GM21529 (cell line): Measurements from ENCODE around the gene MICB.
"Not testable (repeated sequence)": the region's sequence is repeated elsewhere in the genome, so short reads cannot be mapped to it uniquely, and the experiment has no call there.

Source experiments
- ATAC-seq: cut with Tn5 transposase; IDR thresholded peaks from one replicate; pipeline ENCODE4 v1.9.1; 2021; ENCODE audit not compliant: unreplicated experiment

Gene MICB

DNA sequence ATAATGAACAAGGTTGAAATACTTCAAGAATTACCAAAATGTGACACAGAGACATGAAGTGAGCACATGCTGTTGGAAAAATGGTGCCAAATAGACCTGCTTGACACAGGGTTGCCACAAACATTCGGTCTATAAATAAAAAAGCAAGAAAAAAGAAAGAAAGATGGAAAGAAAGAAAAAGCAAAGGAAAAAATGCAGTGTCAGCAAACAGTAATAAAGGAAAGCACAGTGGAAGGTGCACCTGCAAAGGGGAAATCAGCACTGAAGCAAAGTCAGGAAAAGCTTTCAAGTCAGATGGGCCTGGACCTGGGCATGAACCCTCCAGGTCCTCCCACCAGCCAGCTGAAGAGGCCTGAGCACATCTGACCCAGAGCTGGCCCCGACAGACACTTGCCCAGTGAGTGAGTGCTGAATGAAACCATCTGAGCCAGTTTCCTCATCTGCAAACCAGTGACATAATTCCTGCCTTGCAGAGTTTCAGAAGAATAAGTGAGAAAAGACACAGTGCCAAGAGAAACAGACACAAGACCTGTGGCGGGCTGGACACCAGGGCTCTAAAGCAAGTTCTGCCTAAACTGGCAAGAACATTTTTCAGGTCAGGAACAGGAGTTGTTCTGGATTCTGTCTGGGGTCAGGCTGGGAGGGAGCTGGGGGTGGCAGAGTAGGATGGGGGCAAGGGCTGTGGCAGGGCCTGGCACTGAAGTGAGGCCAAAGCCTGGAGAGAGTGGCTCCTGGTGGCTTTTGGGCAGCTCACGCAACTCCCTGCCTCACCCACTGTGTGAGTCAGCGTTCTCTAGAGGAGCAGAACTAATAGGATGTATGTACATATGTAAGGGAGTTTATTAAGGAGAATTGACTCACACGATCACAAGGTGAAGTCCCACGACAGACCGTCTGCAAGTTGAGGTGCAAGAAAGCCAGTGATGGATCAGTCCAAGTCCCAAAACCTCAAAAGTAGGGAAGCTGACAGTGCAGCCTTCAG, 23.9 kb upstream of the MICB start:
- ATAC-seq = no peak

DNA sequence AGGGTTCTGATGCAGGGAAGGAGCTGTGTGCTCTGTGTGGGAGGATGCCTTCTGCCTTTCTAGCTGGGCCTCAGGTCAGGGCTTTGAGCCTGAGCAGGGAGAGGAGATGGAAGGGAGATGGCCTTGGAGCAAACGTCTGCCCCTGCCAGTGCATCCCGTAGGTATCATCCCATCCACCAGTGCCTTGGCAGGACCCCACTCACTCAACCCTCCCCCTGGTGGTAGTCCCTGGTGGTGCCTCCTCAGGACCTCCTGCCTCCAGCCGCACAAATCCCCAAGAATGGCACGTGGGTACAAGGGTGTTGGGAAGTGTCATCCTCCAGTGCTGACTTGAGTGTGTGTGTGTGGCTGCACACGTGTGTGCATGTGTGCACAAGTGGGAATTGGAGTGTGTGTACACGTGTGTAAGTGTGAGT, 23.1 kb upstream of the MICB start:
- no peak for ATAC-seq

DNA sequence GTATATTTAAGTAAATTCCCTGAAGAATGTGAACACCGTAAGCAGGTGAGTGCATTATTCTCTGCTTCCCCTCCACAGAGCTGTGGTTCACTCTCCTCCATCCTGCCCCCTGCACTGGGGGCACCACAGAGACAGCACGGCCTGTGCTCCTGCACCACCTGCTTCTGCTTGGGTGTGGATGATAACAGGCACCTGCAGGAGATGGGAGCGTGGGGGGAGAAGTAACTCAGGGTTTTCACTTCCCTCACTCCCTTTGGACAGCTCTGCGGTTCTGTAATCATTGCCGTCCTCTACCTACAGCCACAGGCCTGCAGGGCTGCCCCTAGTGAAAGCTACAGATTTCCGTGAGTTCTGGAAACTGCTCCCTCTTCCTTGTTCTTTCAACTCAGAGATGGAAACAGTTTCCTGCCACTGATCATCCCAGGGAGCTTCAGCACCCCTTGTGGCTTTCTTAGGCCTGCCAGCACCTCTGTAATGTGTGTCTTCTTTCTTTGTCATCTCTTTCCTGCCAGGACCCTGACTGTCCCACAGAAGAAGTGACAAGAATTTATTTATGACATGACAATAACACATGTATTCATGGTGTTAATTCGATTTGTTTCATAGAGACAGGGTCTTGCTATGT, 21.3 kb upstream of the MICB start:
- no peak for ATAC-seq

DNA sequence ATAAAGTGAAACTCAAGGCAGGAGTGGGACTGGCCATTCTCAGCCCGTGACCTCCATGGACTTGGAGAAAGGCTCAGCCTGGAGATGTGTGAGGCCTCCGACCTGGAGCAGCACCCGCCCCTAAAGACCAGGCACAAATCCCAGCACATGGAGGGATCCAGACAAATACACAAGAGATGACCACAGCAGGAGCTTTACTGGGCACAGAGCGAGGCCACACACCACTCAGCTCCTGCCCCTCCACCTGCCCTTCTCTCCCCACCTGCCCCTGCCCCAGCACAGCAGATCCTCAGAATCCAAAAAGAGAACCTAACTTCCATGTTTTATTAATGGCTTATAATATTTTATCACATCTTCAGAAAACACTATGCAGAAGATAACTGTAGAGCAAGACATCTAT, 20.4 kb upstream of the MICB start:
- no peak for ATAC-seq

DNA sequence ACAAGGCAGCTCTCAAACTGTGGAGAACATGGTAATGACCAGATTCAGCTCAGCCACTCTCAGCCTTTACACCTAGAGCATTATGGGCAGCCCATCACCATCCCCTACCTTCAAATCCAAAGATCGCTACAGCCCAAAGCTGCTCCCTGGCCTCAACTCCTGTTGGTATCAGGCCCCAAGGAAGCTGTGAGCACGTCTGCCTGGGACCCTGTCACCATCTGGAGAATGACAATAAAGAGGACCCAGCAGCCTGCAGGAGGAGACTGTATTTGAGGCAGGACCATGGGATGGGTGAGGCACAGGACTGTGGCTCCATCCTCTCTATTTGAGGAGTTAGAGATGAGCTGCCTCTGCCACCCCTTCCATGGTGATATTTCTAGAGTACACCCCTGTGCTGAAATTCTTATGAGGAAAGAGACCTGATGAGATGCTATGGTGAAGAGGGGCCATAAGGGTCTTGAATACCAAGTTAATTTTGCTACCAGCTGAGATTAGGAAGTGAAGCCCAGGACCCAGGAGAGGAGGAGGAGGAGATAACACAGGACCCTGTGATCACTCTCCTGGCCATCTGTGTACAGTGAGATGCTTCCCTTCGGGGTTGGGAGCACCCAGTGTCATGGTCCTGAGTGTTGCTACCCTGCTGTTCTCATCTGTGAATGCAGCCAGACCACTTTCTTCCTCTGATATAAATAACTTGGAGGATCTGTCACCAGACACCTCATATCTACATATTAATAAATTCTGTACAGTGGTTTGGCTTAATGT, 19.6 kb upstream of the MICB start:
- ATAC-seq = no peak

DNA sequence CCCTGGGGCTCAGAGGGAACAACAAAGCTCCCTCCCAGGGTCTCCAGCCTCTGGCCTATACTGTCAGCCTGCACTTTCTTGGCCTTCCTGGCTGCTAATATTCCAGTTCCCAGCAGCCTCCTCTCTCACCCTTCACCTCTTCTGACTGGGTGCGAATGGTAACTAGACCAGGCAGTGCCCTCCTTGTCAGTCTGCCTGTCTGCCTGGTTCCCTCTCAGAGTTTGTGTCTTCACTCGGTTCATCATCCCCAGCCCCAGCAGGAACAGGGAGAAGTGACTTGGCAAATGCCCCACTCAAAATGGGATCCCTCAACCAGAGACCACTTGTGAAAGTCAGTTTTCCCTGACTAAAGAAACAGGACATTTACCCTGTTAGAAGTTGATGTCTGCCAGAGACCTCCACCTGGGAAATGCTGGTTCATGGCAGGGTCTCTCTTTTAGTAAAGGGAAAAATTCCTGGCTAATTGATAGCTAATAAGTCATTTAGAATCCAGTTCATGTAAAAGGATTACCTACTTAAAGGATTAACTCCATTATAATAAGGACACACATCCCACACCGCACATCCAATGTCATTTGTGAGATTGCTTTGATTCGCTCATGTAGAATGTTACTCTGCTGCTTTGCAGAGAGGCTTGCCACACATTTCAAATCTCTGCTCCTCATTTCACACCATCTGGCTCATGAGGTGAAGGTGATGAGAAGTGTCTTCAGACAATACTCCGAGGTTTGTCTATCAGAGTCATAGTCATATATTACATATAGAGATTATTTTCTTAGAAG, 18.6 kb upstream of the MICB start:
- ATAC-seq = no peak

DNA sequence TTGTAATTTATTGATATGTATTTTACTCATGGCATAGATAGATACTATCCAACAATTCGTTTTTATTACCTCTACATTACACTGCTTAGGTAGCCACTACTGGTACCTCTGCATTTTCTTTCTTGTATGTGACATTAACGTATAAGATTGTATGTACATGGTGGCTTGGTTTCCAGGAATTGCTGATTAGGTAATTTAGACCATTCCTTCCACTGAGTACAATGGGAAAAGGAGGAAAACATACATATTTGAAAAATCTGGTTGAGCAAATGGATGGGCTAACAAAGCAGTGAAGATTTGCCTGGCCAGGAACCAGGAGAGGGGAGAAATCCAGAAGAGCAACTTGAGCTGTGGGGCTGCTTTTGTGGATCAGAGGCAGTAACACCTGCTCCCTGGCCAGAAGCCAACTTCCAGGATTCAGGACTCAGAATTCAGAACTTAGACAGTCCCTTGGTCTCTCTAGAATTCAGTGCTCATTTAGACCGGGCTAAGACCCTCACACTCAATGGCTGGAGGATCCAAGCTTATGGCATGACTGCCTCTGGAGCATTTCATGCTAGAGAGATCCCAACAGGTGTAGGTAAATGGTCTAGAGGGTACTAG, 17.9 kb upstream of the MICB start:
- ATAC-seq = no peak

DNA sequence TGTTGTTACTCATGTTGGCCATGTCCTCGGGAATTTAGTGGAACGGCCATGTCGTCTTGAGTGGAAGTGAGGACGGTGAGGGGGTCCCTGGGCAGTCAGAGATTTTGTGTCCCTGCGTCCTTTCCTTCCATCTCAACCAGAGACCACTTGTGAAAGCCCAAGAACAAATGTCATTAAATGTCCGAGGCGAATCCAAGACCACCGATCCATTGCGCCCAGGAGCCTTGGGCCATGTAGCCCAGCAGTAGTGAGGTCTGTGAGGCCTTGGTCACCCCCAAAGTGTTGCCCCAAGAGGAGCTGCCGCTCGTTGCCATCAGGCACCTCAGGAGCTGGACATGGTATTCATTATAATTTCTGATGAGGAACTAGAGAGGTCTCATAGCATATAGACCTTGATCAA, 17.4 kb upstream of the MICB start:
- no peak for ATAC-seq

DNA sequence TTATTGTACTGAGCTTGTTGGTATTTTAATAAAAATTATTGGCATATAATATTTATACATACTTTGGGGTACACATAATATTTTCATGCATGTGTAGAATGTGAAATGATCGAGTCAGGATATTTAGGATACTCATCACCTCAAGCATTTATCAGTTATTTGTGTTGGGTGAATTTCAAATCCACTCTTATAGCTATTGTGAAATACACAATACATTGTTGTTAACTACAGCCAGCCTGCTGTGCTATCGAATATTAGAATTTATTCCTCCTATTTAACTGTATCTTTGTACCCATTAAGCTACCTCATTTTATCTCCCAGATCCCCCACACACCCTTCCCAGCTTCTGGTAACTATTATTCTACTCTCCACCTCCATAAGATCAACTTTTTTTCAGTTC, 14.6 kb upstream of the MICB start:
- ATAC-seq = no peak

DNA sequence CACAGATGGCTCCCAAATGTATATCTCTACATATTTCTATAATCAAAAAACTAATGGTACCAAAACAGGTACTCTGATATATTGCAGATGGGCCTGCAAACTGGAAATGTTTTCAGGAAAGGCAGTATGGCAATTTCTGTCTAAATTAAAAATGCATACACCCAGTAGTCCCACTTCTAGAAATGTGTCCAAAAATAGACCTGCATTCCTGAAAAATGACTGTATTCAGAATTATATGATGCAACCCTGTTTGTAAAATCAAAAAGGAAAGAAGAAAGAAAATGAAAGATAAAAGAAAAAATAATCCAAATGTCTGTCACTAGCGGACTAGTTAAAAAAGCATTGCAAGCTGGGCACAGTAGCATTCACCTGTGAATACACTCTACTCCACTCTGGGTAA, 12.9 kb upstream of the MICB start:
- no peak for ATAC-seq

DNA sequence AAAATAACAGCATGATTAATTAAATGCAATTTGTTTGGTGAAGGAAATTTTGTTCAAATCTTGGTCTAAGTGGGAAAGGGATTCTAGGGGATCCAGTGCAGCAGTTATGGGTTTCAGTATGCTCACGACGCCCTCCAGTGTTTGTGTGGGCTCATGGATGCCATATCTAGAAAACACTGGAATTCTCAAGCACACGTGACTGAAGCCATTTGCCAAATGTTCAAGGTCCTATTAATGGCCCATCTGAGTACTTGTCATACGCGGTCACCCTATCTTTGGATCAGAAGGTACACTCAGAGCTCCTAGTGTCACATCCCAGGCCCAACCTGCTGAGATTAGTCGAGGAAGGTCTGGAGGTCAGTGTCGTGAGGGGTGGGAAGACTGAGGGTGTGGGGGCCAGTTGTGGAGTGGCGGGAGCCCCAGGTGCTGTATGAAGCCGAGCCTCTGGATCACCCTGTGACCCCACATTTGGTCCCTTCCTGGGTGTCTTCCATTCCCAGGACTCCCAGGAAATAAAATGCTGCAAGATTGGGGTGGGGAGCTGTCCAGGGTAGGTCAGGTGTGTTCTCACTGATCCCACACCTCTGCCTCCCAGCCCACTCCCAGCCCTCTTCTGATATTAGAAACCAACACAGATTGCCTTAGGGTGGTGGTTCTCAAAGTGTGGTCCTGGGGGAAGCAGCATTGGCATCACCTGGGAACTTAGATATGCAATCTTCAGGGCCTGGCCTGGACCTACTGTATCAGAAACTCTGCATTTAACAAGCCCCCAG, 11.7 kb upstream of the MICB start:
- not testable (repeated sequence) for ATAC-seq

DNA sequence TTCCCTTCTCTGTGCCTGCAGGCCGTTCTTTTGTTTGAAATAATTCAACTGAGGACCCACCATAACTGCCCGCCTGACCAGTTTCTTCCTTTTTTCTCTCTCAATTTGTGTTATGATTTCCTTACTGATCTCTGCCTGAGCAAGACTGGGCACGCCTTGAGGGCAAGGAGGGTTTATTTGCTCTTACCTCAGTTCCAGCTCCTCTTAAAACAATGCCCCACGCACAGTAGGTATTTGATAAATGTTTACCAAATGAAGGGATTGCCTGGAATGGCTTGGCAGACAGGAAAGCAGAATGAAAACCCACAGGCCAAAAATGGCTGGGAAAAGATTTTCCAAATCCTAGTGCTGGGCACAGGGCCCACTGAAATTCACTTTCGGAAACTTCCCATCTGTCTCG, 10.3 kb upstream of the MICB start:
- ATAC-seq = not testable (repeated sequence)

DNA sequence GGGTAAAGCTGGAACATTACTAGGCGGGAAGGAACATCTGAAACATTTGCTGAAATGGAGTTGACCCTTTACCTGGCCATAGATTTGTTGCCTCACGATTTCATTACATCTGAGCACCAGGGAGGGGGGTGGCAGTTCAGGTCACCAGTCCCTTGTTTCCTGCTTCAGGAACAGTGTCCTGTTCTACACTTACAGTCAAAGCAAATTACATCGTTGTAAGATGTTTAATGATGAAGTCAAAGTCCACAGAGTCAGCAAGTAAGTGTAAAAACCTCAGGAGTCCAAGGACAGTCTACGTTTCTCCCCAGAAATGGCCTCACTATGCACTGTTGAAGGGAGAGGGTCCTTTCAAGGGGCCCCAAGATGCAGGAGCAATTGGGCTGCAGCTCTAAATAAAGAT, 8.9 kb upstream of the MICB start:
- ATAC-seq = no peak

DNA sequence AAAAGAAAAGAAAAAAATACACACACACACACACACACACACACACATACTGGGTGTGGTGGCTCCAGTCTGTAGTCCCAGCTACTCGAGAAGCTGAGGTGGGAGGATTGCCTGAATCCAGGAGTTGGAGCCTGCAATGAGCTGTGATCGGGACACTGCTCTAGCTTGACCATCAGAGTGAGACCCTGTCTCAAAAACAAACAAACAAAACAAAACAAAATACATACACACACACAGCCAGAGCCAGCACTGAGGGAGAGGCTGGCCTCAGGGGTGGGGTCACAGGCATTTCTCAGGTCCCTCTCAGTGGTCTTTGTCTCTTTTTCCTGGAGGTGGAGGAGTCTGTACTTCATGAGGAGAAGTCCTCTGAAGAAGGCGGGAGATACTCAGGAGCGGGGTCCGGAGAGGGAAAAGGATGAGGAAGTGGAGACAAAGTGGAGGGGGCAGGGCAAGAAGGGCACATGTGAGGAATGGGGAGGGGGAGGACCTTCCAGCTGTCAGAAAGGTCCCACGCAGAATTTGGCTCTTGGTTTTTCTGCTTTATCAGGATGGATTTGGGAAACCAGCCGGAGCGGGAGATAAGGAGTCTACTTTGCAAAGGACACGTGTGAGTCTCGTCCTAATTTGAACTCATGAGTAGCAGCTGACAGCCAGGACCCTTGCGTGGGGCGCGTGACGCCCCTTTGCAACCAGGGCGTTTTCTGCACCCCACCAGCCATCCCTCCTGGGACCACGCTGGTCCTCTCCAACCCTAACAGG, 7.7 kb upstream of the MICB start:
- ATAC-seq = no peak

DNA sequence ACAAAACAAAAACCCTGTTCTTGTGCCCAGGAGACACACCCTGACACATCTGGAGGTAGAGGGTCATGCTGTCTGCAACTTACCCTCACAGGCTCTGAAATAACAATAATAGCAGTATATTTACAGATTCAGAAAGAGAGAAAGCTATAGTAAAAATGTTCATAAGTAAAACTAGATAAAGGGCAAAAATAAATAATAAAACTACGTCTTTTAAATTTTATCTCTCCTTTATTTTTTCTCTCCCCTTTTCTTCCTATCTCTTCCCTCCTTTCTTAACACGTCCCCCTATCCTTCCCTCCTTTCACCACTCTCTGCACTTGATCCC, 4.4 kb upstream of the MICB start:
- ATAC-seq = not testable (repeated sequence)

DNA sequence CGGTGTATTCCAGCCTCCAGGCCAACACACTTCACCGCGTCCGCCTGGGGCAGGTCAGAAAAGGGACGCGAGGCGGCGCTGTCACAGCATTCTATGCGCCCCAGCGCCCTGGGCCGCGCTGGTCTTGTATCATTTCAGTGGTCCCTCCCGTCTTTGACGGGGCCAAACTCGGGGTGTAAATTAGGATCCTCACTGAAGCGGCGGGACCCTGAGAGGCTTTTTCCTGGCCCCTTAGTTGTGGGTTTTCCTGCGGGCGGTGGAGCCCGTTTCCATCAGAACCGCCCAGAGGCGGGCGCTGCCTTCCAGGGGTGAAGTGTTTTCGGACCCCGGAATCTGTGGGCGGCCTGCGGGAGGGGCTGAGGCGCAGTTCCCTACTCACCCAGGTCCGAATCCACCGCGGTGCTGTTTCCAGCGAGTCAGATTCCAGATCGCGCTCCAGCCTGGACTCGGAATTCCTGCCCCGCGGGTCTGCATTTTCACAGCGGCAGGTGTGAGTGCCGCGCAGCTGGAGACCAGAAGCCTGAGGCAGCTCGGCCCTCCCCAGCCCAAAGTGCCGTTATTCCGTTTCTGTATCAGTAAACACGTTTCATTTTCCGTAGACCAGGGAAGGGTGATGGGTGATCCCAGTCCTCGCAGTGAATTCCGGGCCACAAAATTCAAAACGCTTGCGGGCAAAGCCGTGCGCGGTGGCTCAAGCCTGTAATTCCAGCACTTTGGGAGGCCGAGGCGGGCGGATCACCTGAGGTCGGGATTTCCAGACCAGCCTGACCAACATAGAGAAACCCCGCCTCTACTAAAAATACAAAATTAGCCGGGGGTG, 3.9 kb upstream of the MICB start:
- no peak for ATAC-seq

DNA sequence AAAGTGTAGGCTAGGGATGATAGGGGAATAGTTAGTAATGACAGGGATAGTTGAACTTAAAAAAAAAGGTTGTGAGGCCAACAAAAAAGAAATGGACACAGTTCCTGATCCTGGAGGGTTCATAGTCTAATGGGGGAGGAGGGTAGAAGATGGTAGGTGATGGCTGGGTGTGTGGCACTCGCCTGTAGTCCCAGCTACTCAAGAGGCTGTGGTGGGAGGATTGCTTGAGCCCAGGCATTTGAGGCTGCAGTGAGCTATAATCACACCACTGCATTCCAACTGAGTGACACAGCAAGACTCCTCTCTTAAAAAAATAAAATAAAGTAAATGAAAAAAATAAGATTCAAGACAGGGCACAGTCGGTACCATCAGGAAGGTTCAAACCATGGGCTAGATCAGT, 2.4 kb upstream of the MICB start:
- no peak for ATAC-seq

DNA sequence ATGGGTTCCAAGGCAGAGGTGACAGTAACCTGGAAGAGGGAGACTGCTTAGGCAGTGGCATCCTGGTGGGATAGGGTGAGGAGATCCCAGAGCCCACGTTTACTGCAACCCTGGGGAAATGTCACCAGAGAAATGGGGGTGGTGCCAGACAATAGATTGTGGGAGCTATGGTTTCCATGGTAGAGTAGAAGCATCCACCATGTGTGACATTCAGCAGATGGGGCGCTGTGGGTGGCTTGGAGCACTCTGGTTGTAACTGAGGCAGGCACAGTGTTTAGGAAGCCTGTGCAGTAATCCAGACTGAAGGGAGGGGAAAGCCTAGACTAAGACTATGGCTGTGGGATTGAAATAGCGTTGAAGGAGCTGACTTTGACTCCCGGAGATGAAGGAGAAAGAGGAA, 1.1 kb upstream of the MICB start:
- not testable (repeated sequence) for ATAC-seq
